H9 (cell line): Measurements from ENCODE around the gene TEX26. TPM values are rescaled to one million over a fixed set of nuclear protein-coding genes. Genes with fewer than 3 reads are reported as not detected.

Source experiments
- DNase-seq: peaks from one replicate; pipeline ENCODE4 v3.0.0-alpha.2; 2017
- H2AFZ ChIP-seq: one replicate; pipeline ENCODE4 v1.6.1; 2013; ENCODE audit warnings: mild to moderate bottlenecking, low read length, control low read depth, moderate library complexity
- H2AK5ac ChIP-seq: 2 replicates; pipeline ENCODE4 v1.6.1; 2013; ENCODE audit warnings: low read length, control low read depth, mixed read lengths; ENCODE audit not compliant: insufficient read length
- H2BK120ac ChIP-seq: one replicate; pipeline ENCODE4 v1.6.1; 2013; ENCODE audit warnings: low read depth, mild to moderate bottlenecking, low read length, control low read depth, inconsistent platforms; ENCODE audit not compliant: poor library complexity, severe bottlenecking
- H2BK12ac ChIP-seq: 2 replicates; pipeline ENCODE4 v1.6.1; 2013; ENCODE audit warnings: low read length, control low read depth, mixed read lengths, low read depth; ENCODE audit not compliant: insufficient read length
- H2BK15ac ChIP-seq: 2 replicates; pipeline ENCODE4 v1.6.1; 2013; ENCODE audit warnings: low read depth, low read length, control low read depth
- H2BK20ac ChIP-seq: one replicate; pipeline ENCODE4 v1.6.1; 2013; ENCODE audit warnings: low read depth, mild to moderate bottlenecking, low read length, control low read depth, inconsistent platforms; ENCODE audit not compliant: poor library complexity, severe bottlenecking
- H2BK5ac ChIP-seq: 2 replicates; pipeline ENCODE4 v1.6.1; 2013; ENCODE audit warnings: low read length, control low read depth, mixed read lengths; ENCODE audit not compliant: insufficient read length
- H3K14ac ChIP-seq: 2 replicates; pipeline ENCODE4 v1.6.1; 2013; ENCODE audit warnings: low read length, control low read depth; ENCODE audit not compliant: insufficient read depth
- H3K18ac ChIP-seq: 2 replicates; pipeline ENCODE4 v1.6.1; 2013; ENCODE audit warnings: low read depth, mild to moderate bottlenecking, mixed read lengths, low read length, control low read depth; ENCODE audit not compliant: insufficient read length
- H3K23ac ChIP-seq: 2 replicates; pipeline ENCODE4 v1.6.1; 2013; ENCODE audit warnings: low read length, control low read depth, mixed read lengths, low read depth; ENCODE audit not compliant: insufficient read length
- H3K23me2 ChIP-seq: 2 replicates; pipeline ENCODE4 v1.6.1; 2013; ENCODE audit warnings: low read depth, mild to moderate bottlenecking, mixed read lengths, low read length, control low read depth; ENCODE audit not compliant: insufficient read length, poor library complexity, severe bottlenecking
- H3K27ac ChIP-seq: 2 replicates; pipeline ENCODE4 v1.5.1; 2013; ENCODE audit warnings: low read length, control low read depth, mixed read lengths, low read depth; ENCODE audit not compliant: insufficient read length
- H3K27me3 ChIP-seq: 2 replicates; pipeline ENCODE4 v1.6.1; 2013; ENCODE audit warnings: low read length, control low read depth, inconsistent platforms; ENCODE audit not compliant: insufficient read depth
- H3K4ac ChIP-seq: 2 replicates; pipeline ENCODE4 v1.6.1; 2013; ENCODE audit warnings: low read depth, mild to moderate bottlenecking, control low read depth, inconsistent platforms, low read length, moderate library complexity
- H3K4me1 ChIP-seq: 2 replicates; pipeline ENCODE4 v1.6.1; 2013; ENCODE audit warnings: low read length, control low read depth, inconsistent platforms; ENCODE audit not compliant: insufficient read depth
- H3K4me2 ChIP-seq: 2 replicates; pipeline ENCODE4 v1.6.1; 2013; ENCODE audit warnings: low read length, control low read depth, mixed read lengths; ENCODE audit not compliant: insufficient read length, insufficient read depth
- H3K56ac ChIP-seq: 2 replicates; pipeline ENCODE4 v1.6.1; 2013; ENCODE audit warnings: low read depth, mild to moderate bottlenecking, mixed read lengths, low read length, control low read depth; ENCODE audit not compliant: insufficient read length
- H3K79me1 ChIP-seq: 2 replicates; pipeline ENCODE4 v1.6.1; 2013; ENCODE audit warnings: low read depth, mild to moderate bottlenecking, moderate library complexity, low read length, control low read depth, inconsistent platforms; ENCODE audit not compliant: insufficient read depth, poor library complexity, severe bottlenecking
- H3K79me2 ChIP-seq: 2 replicates; pipeline ENCODE4 v1.6.1; 2013; ENCODE audit warnings: low read length, control low read depth, inconsistent platforms; ENCODE audit not compliant: insufficient read depth
- H3K9ac ChIP-seq: 2 replicates; pipeline ENCODE4 v1.6.1; 2013; ENCODE audit warnings: low read length, control low read depth, mixed read lengths; ENCODE audit not compliant: insufficient read length; ENCODE audit errors: extremely low read depth
- H3K9me3 ChIP-seq: one replicate; pipeline ENCODE4 v1.6.1; 2013; ENCODE audit warnings: low read depth, low read length, inconsistent platforms; ENCODE audit not compliant: control insufficient read depth
- H3T11ph ChIP-seq: one replicate; pipeline ENCODE4 v1.6.1; 2013; ENCODE audit warnings: mild to moderate bottlenecking, low read length, control low read depth, inconsistent platforms
- H4K20me1 ChIP-seq: one replicate; pipeline ENCODE4 v1.6.1; 2013; ENCODE audit not compliant: control insufficient read depth, insufficient read length, insufficient read depth
- H4K5ac ChIP-seq: 2 replicates; pipeline ENCODE4 v1.6.1; 2013; ENCODE audit warnings: low read depth, mild to moderate bottlenecking, mixed read lengths, low read length, control low read depth; ENCODE audit not compliant: insufficient read length
- H4K8ac ChIP-seq: replicated peaks from 2 replicates; pipeline ENCODE4 v1.6.1; 2013; ENCODE audit warnings: low read length, control low read depth, mixed read lengths, low read depth; ENCODE audit not compliant: insufficient read length
- H4K91ac ChIP-seq: 2 replicates; pipeline ENCODE4 v1.6.1; 2013; ENCODE audit warnings: low read depth, mild to moderate bottlenecking, moderate library complexity, mixed read lengths, low read length, control low read depth; ENCODE audit not compliant: insufficient read length
- H3K27ac Mint-ChIP-seq, 3 experiments: 2 replicates in 2 of 3; 3 replicates in 1 of 3; pipeline ENCODE4 v1.8.0; 2020 to 2021; ENCODE audit warnings: mixed read lengths in 3 of 3, mild to moderate bottlenecking in 1 of 3, moderate library complexity in 1 of 3
- H3K27me3 Mint-ChIP-seq: 2 replicates; pipeline ENCODE4 v1.8.0; 2021; ENCODE audit warnings: low read depth, mild to moderate bottlenecking, moderate library complexity, mixed read lengths
- H3K36me3 Mint-ChIP-seq, 3 experiments: 2 replicates in 2 of 3; 3 replicates in 1 of 3; pipeline ENCODE4 v1.8.0; 2020 to 2021; ENCODE audit warnings: low read depth in 3 of 3, mixed read lengths in 3 of 3; ENCODE audit not compliant: insufficient read depth in 1 of 3
- H3K4me1 Mint-ChIP-seq, 2 experiments: 2 replicates each; pipeline ENCODE4 v1.8.0; 2020; ENCODE audit warnings: mixed read lengths in 2 of 2
- H3K4me3 Mint-ChIP-seq, 2 experiments: 2 replicates in 1 of 2; 3 replicates in 1 of 2; pipeline ENCODE4 v1.8.0; 2020 to 2021; ENCODE audit warnings: mild to moderate bottlenecking in 2 of 2, mixed read lengths in 2 of 2, moderate library complexity in 1 of 2
- H3K9me3 Mint-ChIP-seq, 2 experiments: 2 replicates in 1 of 2; 3 replicates in 1 of 2; pipeline ENCODE4 v1.8.0; 2020; ENCODE audit warnings: mild to moderate bottlenecking in 2 of 2, mixed read lengths in 2 of 2, moderate library complexity in 1 of 2
- WGBS: extraction: QIAGEN DNeasy Blood & Tissue Kit; methylation state at CpG from one replicate; pipeline ENCODE4 v1.1.7; 2013; ENCODE audit warnings: missing lambda C conversion rate, low lambda C conversion rate, mixed read lengths; ENCODE audit not compliant: insufficient read length; ENCODE audit errors: extremely low coverage; 5-methylcytosine and 5-hydroxymethylcytosine counted together
- total RNA-seq: library from RNA; stranded (reverse); gene quantifications from 2 replicates; pipeline ENCODE4 v1.2.1, GENCODE V29; 2021
- TF ChIP-seq, protein P1 (sequence below): fragments of 200-600 bp; sonication (generic); conservative IDR thresholded peaks from 3 replicates; pipeline ENCODE4 v1.8.0; 2021; ENCODE audit warnings: antibody characterized with exemption, mild to moderate bottlenecking

The TEX26 gene
- total RNA-seq, 1 experiment from 2014 or later: not detected

DNA sequence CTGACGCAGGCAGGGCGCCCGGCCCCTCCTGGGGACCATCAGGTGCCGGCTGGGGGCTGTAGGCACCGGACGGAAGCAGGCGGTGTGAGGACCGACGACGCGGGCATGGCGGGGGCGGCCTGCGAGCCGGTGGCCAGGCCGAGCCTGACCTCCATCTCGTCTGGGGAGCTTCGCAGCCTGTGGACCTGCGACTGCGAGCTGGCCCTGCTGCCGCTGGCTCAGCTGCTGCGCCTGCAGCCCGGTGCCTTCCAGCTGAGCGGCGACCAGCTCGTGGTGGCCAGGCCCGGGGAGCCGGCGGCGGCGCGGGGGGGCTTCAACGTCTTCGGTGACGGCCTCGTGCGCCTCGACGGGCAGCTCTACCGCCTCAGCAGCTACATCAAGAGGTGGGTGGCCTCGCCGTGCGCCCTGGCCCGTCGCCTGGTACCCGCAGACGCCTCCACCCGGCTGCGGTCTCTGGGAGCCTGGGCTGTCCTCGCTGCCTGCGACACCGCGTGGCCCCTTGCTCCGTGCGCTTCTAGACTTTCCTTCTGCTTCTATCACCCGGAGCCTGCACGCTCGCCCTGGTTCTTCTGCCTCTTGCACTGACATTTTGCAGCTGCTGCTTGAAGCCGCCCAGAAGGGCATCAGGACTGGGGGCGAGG lies 25.9 kb upstream of the TEX26 start:
- H3K23me2 ChIP-seq: peaks cover 8% of the 10 kb centered on the region
- no peak overlapping the region for H3T11ph ChIP-seq
- Mint-ChIP-seq H3K36me3 (no peaks in the 10 kb centered on the region), H3K9me3 (no peaks in the 10 kb centered on the region), H3K27me3 (peaks cover 73% of the 10 kb centered on the region), H3K4me1 (peaks cover 4 to 6% of the 10 kb centered on the region in 2 experiments), H3K4me3 (peak overlapping the region; percentile 42 to 67), H3K27ac (no peak overlapping the region)
- peak; percentile 39 for DNase-seq
- no peak overlapping the region for H3K18ac ChIP-seq
- no peak overlapping the region for H2AFZ ChIP-seq
- H3K4ac ChIP-seq: no peak overlapping the region
- H2BK5ac ChIP-seq: no peak overlapping the region
- no CpG with 5 or more reads among the region's 60 CpGs for WGBS
- peak overlapping the region; percentile 67 for H3K14ac ChIP-seq
- no peak overlapping the region for H3K27ac ChIP-seq
- no peak overlapping the region for H4K91ac ChIP-seq
- H3K27me3 ChIP-seq: peaks cover 10% of the 10 kb centered on the region; the same call in 1 of the 2 replicates
- H3K79me1 ChIP-seq: no peaks in the 10 kb centered on the region
- H3K4me2 ChIP-seq: peak overlapping the region; percentile 18
- no peak overlapping the region for H2BK120ac ChIP-seq
- no peak overlapping the region for H3K23ac ChIP-seq
- H4K8ac ChIP-seq: no peak overlapping the region
- no peaks in the 10 kb centered on the region for H4K20me1 ChIP-seq
- TF ChIP-seq, protein P1, sequence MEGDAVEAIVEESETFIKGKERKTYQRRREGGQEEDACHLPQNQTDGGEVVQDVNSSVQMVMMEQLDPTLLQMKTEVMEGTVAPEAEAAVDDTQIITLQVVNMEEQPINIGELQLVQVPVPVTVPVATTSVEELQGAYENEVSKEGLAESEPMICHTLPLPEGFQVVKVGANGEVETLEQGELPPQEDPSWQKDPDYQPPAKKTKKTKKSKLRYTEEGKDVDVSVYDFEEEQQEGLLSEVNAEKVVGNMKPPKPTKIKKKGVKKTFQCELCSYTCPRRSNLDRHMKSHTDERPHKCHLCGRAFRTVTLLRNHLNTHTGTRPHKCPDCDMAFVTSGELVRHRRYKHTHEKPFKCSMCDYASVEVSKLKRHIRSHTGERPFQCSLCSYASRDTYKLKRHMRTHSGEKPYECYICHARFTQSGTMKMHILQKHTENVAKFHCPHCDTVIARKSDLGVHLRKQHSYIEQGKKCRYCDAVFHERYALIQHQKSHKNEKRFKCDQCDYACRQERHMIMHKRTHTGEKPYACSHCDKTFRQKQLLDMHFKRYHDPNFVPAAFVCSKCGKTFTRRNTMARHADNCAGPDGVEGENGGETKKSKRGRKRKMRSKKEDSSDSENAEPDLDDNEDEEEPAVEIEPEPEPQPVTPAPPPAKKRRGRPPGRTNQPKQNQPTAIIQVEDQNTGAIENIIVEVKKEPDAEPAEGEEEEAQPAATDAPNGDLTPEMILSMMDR: no peak
- no peak overlapping the region for H3K9ac ChIP-seq
- H4K5ac ChIP-seq: no peak overlapping the region
- no peak overlapping the region for H2BK20ac ChIP-seq
- no peak overlapping the region for H2AK5ac ChIP-seq
- H3K56ac ChIP-seq: no peak overlapping the region
- H3K79me2 ChIP-seq: no peaks in the 10 kb centered on the region
- H3K9me3 ChIP-seq: no peaks in the 10 kb centered on the region
- H2BK15ac ChIP-seq: no peak overlapping the region
- no peaks in the 10 kb centered on the region for H3K4me1 ChIP-seq
- H2BK12ac ChIP-seq: no peak overlapping the region
